ENCODE results near the gene SORD. TPM values are rescaled to one million over a fixed set of nuclear protein-coding genes. Genes with fewer than 3 reads are reported as not detected.

The SORD gene
- total and polyA plus RNA-seq, 10 of the 15 experiments (the other 5 are each of a cell fraction or from before 2014, with no cell fraction given), result 7.5 to 51.6 (median 40.1) TPM

- BruUV-seq (replicated peaks), result no TSS peak
- FAIRE-seq, result no peak
- Histone ChIP-seq H3K4me2 (ENCODE audit: control insufficient read depth, insufficient read depth) (no peak overlapping the region), H3K36me3 (ENCODE audit: control insufficient read depth in 2 of 2, insufficient read depth in 2 of 2, low read length in 1 of 2) (peaks cover 0 to 1% of the 10 kb centered on the region in 2 experiments; a peak in 2 of 4 replicates), H3K9ac (ENCODE audit: control insufficient read depth, insufficient read depth, low read length) (no peak overlapping the region), H3K4me1 (ENCODE audit: control insufficient read depth, insufficient read depth, low read length) (no peaks in the 10 kb centered on the region), H3K79me2 (ENCODE audit: control insufficient read depth, insufficient read depth, low read length) (no peaks in the 10 kb centered on the region), H3K27me3 (replicated peaks in 1 of 2; ENCODE audit: control insufficient read depth in 2 of 2, insufficient read depth in 2 of 2, low read length in 1 of 2) (no peaks in the 10 kb centered on the region), H2AFZ (ENCODE audit: control insufficient read depth, low read depth, low read length) (no peak overlapping the region), H3K9me3 (replicated peaks; ENCODE audit: control insufficient read depth, insufficient read depth, low read length) (no peaks in the 10 kb centered on the region), H3K27ac (ENCODE audit: control insufficient read depth, insufficient read depth) (no peak overlapping the region), H3K4me3 (no peak overlapping the region), H4K20me1 (ENCODE audit: control insufficient read depth, insufficient read depth) (no peaks in the 10 kb centered on the region)
- ChIA-PET SMC1A (ENCODE audit: uncharacterized antibody, unreplicated experiment) (no interaction called here), RAD21 (ENCODE audit: unreplicated experiment) (no interaction called here), POLR2A (no interaction called here), CTCF (no interaction called here)
- WGBS (ENCODE audit: insufficient coverage, insufficient replicate concordance, low lambda C conversion rate, missing lambda C conversion rate), result 98% methylated on average over 4 of the region's 4 CpGs
- in situ Hi-C loops (cut with MboI) (no loop called here), intact Hi-C loops (cut with micrococcal nuclease; ENCODE audit: unreplicated experiment) (no loop called here)
- TF ChIP-seq SRF (IDR thresholded peaks at IDR 0.05; ENCODE audit: low read depth in 2 of 2, low read length in 2 of 2) (no peak), ZNF687 (IDR thresholded peaks at IDR 0.05) (no peak), SPI1 (IDR thresholded peaks at IDR 0.05; ENCODE audit: borderline replicate concordance, insufficient read depth, low read depth, low read length) (no peak), POLR2AphosphoS5 (IDR thresholded peaks at IDR 0.05; ENCODE audit: low read length) (no peak), EED (IDR thresholded peaks at IDR 0.05; ENCODE audit: low read depth) (no peak), NFIC (IDR thresholded peaks at IDR 0.05; ENCODE audit: low read depth, low read length) (no peak), CBX3 (IDR thresholded peaks at IDR 0.05; ENCODE audit: borderline replicate concordance, low read depth) (no peak), SP1 (IDR thresholded peaks at IDR 0.05; ENCODE audit: low read depth, low read length) (no peak), ZZZ3 (IDR thresholded peaks at IDR 0.05; ENCODE audit: control insufficient read depth, insufficient read length, low read depth) (no peak), IRF5 (IDR thresholded peaks at IDR 0.05; ENCODE audit: borderline replicate concordance) (no peak), PML (IDR thresholded peaks at IDR 0.05; ENCODE audit: low read length) (no peak), ETV6 (conservative IDR thresholded peaks at IDR 0.05 in 1 of 2, IDR thresholded peaks at IDR 0.05 in 1 of 2; ENCODE audit: borderline replicate concordance in 1 of 2, low read depth in 1 of 2) (no peak), IRF3 (IDR thresholded peaks at IDR 0.05) (no peak), HSF1 (IDR thresholded peaks at IDR 0.05; ENCODE audit: low read depth, low read length) (no peak)
- no peak for DNase-seq (ENCODE audit: low read depth, low spot score)
- ATAC-seq, result no peak
These were observed 41.4 kb downstream of the SORD start for GRCh38 chr15:45064386-45064785.

Data from GM12878 (cell line).